ENCODE measurements around the gene CGREF1. TPM values are rescaled to one million over a fixed set of nuclear protein-coding genes. Genes with fewer than 3 reads are reported as not detected.
A peak's percentile ranks its signal among the peaks of the same experiment; 100 is the strongest.

Gene CGREF1
- total RNA-seq, 2 donors from 2014 or later = 1.3 to 3.1 TPM

- no peaks in the 10 kb centered on the region for H3K9me3 ChIP-seq
- intact Hi-C loops (cut with DNase I) = no loop called here
- TF ChIP-seq, protein P1, sequence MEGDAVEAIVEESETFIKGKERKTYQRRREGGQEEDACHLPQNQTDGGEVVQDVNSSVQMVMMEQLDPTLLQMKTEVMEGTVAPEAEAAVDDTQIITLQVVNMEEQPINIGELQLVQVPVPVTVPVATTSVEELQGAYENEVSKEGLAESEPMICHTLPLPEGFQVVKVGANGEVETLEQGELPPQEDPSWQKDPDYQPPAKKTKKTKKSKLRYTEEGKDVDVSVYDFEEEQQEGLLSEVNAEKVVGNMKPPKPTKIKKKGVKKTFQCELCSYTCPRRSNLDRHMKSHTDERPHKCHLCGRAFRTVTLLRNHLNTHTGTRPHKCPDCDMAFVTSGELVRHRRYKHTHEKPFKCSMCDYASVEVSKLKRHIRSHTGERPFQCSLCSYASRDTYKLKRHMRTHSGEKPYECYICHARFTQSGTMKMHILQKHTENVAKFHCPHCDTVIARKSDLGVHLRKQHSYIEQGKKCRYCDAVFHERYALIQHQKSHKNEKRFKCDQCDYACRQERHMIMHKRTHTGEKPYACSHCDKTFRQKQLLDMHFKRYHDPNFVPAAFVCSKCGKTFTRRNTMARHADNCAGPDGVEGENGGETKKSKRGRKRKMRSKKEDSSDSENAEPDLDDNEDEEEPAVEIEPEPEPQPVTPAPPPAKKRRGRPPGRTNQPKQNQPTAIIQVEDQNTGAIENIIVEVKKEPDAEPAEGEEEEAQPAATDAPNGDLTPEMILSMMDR (IDR thresholded peaks at IDR 0.05) = no peak
- DNase-seq = no peak
- H3K36me3 ChIP-seq = no peaks in the 10 kb centered on the region
- H3K27ac ChIP-seq = peak overlapping the region; percentile 95
- H3K4me3 ChIP-seq = no peak overlapping the region
- no peak overlapping the region for H3K9ac ChIP-seq (ENCODE audit: low read depth in 2 of 2, low read length in 2 of 2)
- no peaks in the 10 kb centered on the region for H3K27me3 ChIP-seq
- H3K4me1 ChIP-seq = peaks cover 25% of the 10 kb centered on the region
These were observed 45.1 kb downstream of the CGREF1 start for GRCh38 chr2:27073782-27074181.

DNA sequence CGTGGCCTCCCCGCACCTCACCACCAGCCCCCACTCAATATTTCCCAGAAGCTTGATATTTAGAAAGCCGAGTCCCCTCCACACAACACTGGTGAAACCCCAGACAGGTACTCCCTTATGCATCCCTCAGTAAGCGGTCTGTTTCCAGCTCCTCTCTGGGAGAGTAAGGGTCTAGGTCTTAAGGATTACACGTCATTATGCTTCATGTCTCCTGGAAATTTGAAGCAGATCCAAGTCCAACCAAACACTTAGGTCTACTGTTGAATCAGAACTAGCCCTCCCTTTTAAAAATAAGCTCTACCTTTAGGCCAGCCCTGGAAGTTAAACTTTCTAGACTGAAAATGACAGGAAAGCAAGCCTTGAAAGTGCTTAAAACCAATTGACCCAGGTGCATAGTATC lies 46.0 kb downstream of the CGREF1 start:
- Histone ChIP-seq H3K9me3 (no peaks in the 10 kb centered on the region), H3K4me3 (no peak overlapping the region), H3K27me3 (no peaks in the 10 kb centered on the region), H3K27ac (peak overlapping the region; percentile 95), H3K9ac (ENCODE audit: low read depth in 2 of 2, low read length in 2 of 2) (peak overlapping the region in 1 of 2 donors; percentile 6), H3K4me1 (peaks cover 25% of the 10 kb centered on the region), H3K36me3 (peaks cover 3% of the 10 kb centered on the region)
- TF ChIP-seq, protein P1 (IDR thresholded peaks at IDR 0.05) = no peak
- no peak for DNase-seq
- intact Hi-C loops (cut with DNase I) = no loop called here

DNA sequence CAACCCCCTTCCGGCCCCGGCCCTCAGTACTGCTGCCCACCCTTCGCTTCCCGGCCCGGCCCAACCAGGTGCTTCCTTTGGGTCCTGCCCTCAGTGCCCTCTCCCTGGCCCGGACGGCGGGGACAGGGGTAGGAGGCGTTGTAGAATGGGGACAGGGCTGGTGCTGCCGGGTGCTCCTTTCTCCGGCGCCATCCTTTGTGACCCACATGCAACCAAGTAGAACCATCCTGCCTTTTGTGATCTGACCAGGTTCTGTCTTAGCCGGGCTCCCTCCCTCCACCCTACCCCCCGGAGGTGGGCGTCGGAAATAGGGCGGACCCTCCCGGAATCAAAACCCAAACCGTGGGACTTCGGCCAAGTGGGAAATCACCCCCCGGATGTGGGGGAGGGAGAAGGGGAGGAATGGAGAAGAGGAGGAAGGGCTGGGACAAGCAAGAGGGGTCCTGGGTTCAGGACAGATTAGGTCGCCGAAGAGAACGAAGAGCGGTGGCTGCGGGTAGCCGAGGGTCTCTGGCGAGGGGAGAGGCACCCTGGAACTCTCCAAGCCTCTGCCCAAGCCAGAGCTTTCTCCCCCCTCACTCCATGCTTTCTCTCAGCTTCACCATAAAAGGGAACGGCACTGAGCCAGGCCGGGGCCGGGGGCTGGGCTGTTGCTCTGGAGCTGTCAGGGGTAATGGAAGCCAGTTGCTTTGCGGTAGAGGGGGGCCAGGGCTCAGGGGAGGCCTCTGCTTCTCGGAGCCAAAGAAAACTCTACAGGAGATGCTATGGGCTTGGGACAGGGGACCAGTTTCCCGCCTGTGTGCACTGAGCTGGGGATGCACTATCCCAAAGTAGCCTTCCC lies 46.7 kb downstream of the CGREF1 start:
- intact Hi-C loops (cut with DNase I) = no loop called here
- Histone ChIP-seq H3K9ac (ENCODE audit: low read depth in 2 of 2, low read length in 2 of 2) (peak overlapping the region; percentile 30 to 86), H3K4me3 (peak overlapping the region; percentile 77), H3K27me3 (no peaks in the 10 kb centered on the region), H3K9me3 (no peaks in the 10 kb centered on the region), H3K4me1 (peaks cover 25% of the 10 kb centered on the region), H3K36me3 (peaks cover 4% of the 10 kb centered on the region), H3K27ac (peak overlapping the region; percentile 95)
- TF ChIP-seq, protein P1 (IDR thresholded peaks at IDR 0.05) = no peak
- peak; percentile 63 for DNase-seq

DNA sequence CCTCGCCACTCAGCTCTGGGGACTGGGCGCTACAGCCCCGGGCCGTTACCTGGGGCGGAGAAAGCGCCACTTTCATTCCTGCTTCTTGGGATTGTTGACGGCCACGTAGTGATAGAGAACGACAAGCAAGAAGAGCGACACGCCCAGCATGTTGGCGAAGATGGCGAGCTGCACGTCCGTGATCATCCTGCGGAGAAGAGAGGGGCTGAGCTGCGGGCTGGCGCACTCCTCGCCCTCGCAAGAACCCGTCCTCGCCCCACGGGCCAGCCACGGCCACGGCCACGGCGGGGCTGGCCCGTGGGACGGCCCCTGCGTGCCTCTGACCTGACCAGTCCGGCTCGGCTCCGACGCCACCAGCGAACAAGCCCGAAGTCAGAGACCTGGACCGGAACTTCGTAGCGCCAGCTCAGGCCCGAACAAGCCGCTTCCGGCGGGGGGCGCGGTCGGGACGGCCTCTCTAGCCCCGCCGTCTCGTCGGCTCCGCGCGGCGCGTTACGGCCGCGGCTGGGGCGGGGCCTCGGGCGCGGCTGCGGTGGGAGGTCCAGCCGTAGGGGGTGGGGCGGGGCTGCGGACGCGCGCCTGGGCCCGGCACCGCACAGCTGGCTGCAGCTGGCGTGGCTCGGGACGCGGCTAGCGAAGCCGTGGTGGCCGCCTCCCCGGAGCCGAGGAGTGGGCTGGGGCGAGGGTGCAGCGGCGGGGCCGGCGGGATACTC lies 47.5 kb downstream of the CGREF1 start, which contains the start of gene OST4:
Gene OST4, minus strand, starts transcription at position 378 of the 713 bp plus-strand sequence.
- intact Hi-C loops (cut with DNase I) = no loop called here
- TF ChIP-seq, protein P1 (IDR thresholded peaks at IDR 0.05) = no peak
- Histone ChIP-seq H3K4me1 (peaks cover 25% of the 10 kb centered on the region), H3K27ac (peak within 1 kb of the TSS; percentile 95), H3K9me3 (no peaks in the 10 kb centered on the region), H3K4me3 (peak within 1 kb of the TSS; percentile 77), H3K9ac (ENCODE audit: low read depth in 2 of 2, low read length in 2 of 2) (peak within 1 kb of the TSS; percentile 87 to 97), H3K36me3 (peaks cover 4% of the 10 kb centered on the region), H3K27me3 (no peaks in the 10 kb centered on the region)
- DNase-seq = peak; percentile 94

DNA sequence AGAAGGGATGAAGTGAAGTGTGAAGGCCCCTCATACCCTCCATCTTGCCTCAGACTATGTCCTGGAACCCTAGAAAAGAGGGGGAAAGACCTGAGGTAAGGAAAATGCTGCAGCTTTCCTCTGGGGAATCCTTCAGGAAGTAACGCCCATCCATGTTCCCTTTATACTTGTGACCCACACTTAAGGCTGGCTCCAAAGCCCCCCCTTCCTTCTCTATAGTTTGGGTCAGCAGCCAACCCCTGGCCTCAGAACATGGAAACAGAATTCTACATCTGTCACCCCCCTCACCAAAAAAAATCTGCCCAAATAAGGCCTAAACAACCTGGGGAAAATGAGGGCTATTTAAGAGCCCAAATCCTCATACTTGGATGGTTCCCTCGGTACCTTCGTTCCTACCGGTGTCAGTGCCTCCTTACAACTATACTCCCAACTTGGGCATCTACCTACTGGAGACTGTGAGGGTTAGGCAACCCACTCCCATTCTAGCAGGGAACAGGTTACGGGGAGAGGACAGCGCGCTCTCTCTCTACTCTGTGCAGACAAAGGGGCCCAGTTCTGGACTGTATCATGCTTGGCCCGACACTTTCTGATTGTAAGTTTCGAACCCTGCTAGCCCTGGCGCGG lies 48.2 kb downstream of the CGREF1 start:
- Histone ChIP-seq H3K9me3 (no peaks in the 10 kb centered on the region), H3K4me3 (peak overlapping the region; percentile 77), H3K27ac (peak overlapping the region; percentile 95), H3K36me3 (peaks cover 4% of the 10 kb centered on the region), H3K4me1 (peaks cover 25% of the 10 kb centered on the region), H3K9ac (ENCODE audit: low read depth in 2 of 2, low read length in 2 of 2) (peak overlapping the region; percentile 87 to 97), H3K27me3 (no peaks in the 10 kb centered on the region)
- DNase-seq = no peak
- TF ChIP-seq, protein P1 (IDR thresholded peaks at IDR 0.05) = no peak
- intact Hi-C loops (cut with DNase I) = no loop called here

All from colonic mucosa (tissue), 4 donors.